Measurements from ENCODE around the gene TRA2A. TPM values are rescaled to one million over a fixed set of nuclear protein-coding genes. Genes with fewer than 3 reads are reported as not detected.

Gene TRA2A
- total and polyA plus RNA-seq, 9 of the 15 experiments (the other 6 are each of a cell fraction or from before 2014, with no cell fraction given) = 22.7 to 210 (median 73.9) TPM

- TF ChIP-seq PTRF (tag; IDR thresholded peaks at IDR 0.05) (no peak), NFATC3 (IDR thresholded peaks at IDR 0.05) (no peak), ZNF324 (CRISPR knock-in tag; IDR thresholded peaks at IDR 0.05) (no peak), ZNF12 (CRISPR knock-in tag; IDR thresholded peaks at IDR 0.05) (no peak), POLR2AphosphoS2 (IDR thresholded peaks at IDR 0.05; ENCODE audit: low read length) (no peak; the same call in 1 of the 2 replicates), BCLAF1 (IDR thresholded peaks at IDR 0.05; ENCODE audit: borderline replicate concordance in 1 of 2, control insufficient read depth in 1 of 2, low read depth in 2 of 2, low read length in 1 of 2) (0 out of 4 replicates have a peak, but pooled peaks of 1 of the 2 experiments have one; percentile 32), ZNF655 (CRISPR knock-in tag; IDR thresholded peaks at IDR 0.05) (no peak), KDM1A (IDR thresholded peaks at IDR 0.05) (peak; percentile 100), SIX5 (IDR thresholded peaks at IDR 0.05; ENCODE audit: borderline replicate concordance in 1 of 2, insufficient read depth in 1 of 2, low read depth in 1 of 2, low read length in 2 of 2) (no peak), ZNF146 (CRISPR knock-in tag; IDR thresholded peaks at IDR 0.05; ENCODE audit: unreplicated experiment) (no peak)
- TF ChIP-seq, protein P1, sequence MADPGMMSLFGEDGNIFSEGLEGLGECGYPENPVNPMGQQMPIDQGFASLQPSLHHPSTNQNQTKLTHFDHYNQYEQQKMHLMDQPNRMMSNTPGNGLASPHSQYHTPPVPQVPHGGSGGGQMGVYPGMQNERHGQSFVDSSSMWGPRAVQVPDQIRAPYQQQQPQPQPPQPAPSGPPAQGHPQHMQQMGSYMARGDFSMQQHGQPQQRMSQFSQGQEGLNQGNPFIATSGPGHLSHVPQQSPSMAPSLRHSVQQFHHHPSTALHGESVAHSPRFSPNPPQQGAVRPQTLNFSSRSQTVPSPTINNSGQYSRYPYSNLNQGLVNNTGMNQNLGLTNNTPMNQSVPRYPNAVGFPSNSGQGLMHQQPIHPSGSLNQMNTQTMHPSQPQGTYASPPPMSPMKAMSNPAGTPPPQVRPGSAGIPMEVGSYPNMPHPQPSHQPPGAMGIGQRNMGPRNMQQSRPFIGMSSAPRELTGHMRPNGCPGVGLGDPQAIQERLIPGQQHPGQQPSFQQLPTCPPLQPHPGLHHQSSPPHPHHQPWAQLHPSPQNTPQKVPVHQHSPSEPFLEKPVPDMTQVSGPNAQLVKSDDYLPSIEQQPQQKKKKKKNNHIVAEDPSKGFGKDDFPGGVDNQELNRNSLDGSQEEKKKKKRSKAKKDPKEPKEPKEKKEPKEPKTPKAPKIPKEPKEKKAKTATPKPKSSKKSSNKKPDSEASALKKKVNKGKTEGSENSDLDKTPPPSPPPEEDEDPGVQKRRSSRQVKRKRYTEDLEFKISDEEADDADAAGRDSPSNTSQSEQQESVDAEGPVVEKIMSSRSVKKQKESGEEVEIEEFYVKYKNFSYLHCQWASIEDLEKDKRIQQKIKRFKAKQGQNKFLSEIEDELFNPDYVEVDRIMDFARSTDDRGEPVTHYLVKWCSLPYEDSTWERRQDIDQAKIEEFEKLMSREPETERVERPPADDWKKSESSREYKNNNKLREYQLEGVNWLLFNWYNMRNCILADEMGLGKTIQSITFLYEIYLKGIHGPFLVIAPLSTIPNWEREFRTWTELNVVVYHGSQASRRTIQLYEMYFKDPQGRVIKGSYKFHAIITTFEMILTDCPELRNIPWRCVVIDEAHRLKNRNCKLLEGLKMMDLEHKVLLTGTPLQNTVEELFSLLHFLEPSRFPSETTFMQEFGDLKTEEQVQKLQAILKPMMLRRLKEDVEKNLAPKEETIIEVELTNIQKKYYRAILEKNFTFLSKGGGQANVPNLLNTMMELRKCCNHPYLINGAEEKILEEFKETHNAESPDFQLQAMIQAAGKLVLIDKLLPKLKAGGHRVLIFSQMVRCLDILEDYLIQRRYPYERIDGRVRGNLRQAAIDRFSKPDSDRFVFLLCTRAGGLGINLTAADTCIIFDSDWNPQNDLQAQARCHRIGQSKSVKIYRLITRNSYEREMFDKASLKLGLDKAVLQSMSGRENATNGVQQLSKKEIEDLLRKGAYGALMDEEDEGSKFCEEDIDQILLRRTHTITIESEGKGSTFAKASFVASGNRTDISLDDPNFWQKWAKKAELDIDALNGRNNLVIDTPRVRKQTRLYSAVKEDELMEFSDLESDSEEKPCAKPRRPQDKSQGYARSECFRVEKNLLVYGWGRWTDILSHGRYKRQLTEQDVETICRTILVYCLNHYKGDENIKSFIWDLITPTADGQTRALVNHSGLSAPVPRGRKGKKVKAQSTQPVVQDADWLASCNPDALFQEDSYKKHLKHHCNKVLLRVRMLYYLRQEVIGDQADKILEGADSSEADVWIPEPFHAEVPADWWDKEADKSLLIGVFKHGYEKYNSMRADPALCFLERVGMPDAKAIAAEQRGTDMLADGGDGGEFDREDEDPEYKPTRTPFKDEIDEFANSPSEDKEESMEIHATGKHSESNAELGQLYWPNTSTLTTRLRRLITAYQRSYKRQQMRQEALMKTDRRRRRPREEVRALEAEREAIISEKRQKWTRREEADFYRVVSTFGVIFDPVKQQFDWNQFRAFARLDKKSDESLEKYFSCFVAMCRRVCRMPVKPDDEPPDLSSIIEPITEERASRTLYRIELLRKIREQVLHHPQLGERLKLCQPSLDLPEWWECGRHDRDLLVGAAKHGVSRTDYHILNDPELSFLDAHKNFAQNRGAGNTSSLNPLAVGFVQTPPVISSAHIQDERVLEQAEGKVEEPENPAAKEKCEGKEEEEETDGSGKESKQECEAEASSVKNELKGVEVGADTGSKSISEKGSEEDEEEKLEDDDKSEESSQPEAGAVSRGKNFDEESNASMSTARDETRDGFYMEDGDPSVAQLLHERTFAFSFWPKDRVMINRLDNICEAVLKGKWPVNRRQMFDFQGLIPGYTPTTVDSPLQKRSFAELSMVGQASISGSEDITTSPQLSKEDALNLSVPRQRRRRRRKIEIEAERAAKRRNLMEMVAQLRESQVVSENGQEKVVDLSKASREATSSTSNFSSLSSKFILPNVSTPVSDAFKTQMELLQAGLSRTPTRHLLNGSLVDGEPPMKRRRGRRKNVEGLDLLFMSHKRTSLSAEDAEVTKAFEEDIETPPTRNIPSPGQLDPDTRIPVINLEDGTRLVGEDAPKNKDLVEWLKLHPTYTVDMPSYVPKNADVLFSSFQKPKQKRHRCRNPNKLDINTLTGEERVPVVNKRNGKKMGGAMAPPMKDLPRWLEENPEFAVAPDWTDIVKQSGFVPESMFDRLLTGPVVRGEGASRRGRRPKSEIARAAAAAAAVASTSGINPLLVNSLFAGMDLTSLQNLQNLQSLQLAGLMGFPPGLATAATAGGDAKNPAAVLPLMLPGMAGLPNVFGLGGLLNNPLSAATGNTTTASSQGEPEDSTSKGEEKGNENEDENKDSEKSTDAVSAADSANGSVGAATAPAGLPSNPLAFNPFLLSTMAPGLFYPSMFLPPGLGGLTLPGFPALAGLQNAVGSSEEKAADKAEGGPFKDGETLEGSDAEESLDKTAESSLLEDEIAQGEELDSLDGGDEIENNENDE (IDR thresholded peaks at IDR 0.05; ENCODE audit: low read depth, low read length) = no peak
These were observed 61.3 kb downstream of the TRA2A start, which contains the start of gene IGF2BP3 (continued) for GRCh38 chr7:23470330-23471105.

Measured in K562 (cell line).